Lower lobe of right lung (tissue), 2 donors: ENCODE results near the gene NOX5. TPM values are rescaled to one million over a fixed set of nuclear protein-coding genes. Genes with fewer than 3 reads are reported as not detected.

Experiments used
- ATAC-seq, 2 donors: fragments of 200-7000 bp; cut with Tn5 transposase; one replicate each; pipeline ENCODE4 v1.9.1; 2020 to 2022; ENCODE audit warnings: mild to moderate bottlenecking in 2 of 2, moderate library complexity in 2 of 2
- DNase-seq: peaks from one replicate; pipeline ENCODE4 v3.0.0-alpha.2; 2020
- H3K27ac ChIP-seq: fragments of 200-600 bp; one replicate; pipeline ENCODE4 v1.8.0; 2022
- H3K27me3 ChIP-seq: fragments of 200-600 bp; one replicate; pipeline ENCODE4 v1.8.0; 2022; ENCODE audit warnings: low read depth
- H3K36me3 ChIP-seq: fragments of 200-600 bp; one replicate; pipeline ENCODE4 v1.8.0; 2022; ENCODE audit warnings: mild to moderate bottlenecking
- H3K4me1 ChIP-seq: fragments of 200-600 bp; one replicate; pipeline ENCODE4 v1.8.0; 2022
- H3K4me3 ChIP-seq: fragments of 200-600 bp; one replicate; pipeline ENCODE4 v1.8.0; 2022; ENCODE audit warnings: mild to moderate bottlenecking
- H3K9me3 ChIP-seq: fragments of 200-600 bp; one replicate; pipeline ENCODE4 v1.8.0; 2022
- intact Hi-C: fragments of 100-400 bp; cut with DNase I; formaldehyde crosslinking; loops from one replicate; pipeline ENCODE4 v1.11.0; 2022
- total RNA-seq: library from RNA; stranded (reverse); fragmentation: NEBNext Ultra II Directional; extraction: Animal tissue kit (Norgen Biotek cat#: 25700); gene quantifications from one replicate; pipeline ENCODE4 v1.2.1, GENCODE V29; 2021
- TF ChIP-seq, protein P1 (sequence below): fragments of 200-600 bp; IDR thresholded peaks from one replicate; pipeline ENCODE4 v1.8.0; 2022; ENCODE audit warnings: antibody characterized with exemption, mild to moderate bottlenecking
- donor health status: DM: no; HTN: yes; CAD: no; lungs with severe emphysema.

NOX5 gene
- total RNA-seq, 1 donor from 2014 or later: not detected

DNA sequence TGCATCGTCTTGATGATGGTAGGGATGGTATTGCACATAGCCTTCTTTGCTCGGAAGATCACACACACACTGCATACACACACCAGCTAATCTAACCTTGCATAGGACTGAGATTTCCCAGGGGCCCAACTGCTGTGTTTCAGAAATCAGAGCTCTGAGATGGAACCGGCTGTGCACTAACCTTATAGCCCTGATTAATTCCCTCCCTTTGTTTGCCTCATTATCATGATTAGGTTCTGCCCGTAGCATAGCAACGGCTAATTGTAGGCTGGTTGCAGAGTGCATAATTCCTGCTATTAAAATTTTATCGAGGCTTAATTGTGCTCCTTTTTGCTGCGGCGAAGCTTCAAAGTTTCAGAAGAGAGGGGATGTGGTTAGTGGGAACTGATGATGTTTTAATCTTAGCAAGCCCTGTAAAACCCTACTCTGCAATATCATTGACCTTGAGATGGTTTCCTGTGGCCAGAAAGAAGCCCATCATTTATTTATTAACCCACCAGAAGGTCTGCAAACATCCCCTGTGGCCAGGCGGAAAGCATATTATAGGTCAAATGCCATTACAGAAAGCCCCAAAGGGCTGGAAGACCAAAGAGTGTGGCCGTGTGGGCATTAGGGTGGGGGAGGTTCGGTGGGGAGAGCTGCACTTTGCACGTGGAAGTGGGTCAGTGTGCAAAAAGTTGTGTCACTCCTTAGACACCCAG, 89.7 kb downstream of the NOX5 start:
- no peaks in the 10 kb centered on the region for H3K27me3 ChIP-seq
- DNase-seq (no peak), ATAC-seq (no peak)
- intact Hi-C loops: no loop called here
- H3K4me3 ChIP-seq: no peak overlapping the region
- no peak overlapping the region for H3K27ac ChIP-seq
- TF ChIP-seq, protein P1, sequence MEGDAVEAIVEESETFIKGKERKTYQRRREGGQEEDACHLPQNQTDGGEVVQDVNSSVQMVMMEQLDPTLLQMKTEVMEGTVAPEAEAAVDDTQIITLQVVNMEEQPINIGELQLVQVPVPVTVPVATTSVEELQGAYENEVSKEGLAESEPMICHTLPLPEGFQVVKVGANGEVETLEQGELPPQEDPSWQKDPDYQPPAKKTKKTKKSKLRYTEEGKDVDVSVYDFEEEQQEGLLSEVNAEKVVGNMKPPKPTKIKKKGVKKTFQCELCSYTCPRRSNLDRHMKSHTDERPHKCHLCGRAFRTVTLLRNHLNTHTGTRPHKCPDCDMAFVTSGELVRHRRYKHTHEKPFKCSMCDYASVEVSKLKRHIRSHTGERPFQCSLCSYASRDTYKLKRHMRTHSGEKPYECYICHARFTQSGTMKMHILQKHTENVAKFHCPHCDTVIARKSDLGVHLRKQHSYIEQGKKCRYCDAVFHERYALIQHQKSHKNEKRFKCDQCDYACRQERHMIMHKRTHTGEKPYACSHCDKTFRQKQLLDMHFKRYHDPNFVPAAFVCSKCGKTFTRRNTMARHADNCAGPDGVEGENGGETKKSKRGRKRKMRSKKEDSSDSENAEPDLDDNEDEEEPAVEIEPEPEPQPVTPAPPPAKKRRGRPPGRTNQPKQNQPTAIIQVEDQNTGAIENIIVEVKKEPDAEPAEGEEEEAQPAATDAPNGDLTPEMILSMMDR: no peak
- H3K9me3 ChIP-seq: no peaks in the 10 kb centered on the region
- H3K4me1 ChIP-seq: no peaks in the 10 kb centered on the region
- H3K36me3 ChIP-seq: no peaks in the 10 kb centered on the region

- Histone ChIP-seq H3K4me3 (no peak overlapping the region), H3K4me1 (no peaks in the 10 kb centered on the region), H3K27me3 (no peaks in the 10 kb centered on the region), H3K9me3 (no peaks in the 10 kb centered on the region), H3K27ac (no peak overlapping the region), H3K36me3 (no peaks in the 10 kb centered on the region)
- TF ChIP-seq, protein P1: no peak
- ATAC-seq (no peak), DNase-seq (no peak)
- intact Hi-C loops: no loop called here
These were observed 91.0 kb downstream of the NOX5 start for GRCh38 chr15:69105451-69105985.

DNA sequence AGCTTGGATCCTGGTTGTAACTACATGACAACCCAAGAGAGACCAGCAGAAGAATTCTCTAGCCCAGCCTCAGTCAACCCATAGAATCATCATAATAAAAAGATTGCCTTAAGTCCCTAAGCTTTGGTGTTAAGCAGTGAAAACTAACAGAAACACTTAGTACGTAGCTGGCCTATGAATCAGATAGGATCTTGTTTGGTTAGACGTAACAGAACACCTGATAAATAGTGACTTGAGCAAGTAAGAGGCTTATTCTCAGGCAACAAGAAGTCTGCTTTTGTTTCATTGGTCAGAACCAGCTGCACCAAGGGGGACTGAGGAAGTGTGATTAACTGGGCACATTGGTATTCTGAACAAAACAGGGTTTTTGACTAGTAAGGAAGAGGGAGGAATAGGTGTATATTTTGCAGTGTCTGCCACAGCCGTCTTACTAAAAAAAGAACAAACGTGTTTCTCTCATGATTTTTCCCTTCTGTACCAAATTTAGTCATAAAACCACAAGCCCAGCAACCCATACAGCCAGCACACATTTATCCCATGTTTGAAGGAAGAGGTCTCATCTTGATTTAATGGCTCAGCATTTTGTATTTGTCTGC, 92.6 kb downstream of the NOX5 start:
- no peak for ATAC-seq
- intact Hi-C loops: no loop called here
- TF ChIP-seq, protein P1: no peak
- DNase-seq: no peak
- Histone ChIP-seq H3K9me3 (no peaks in the 10 kb centered on the region), H3K4me1 (no peaks in the 10 kb centered on the region), H3K4me3 (no peak overlapping the region), H3K27ac (no peak overlapping the region), H3K27me3 (no peaks in the 10 kb centered on the region), H3K36me3 (no peaks in the 10 kb centered on the region)

Other genes with a start within 250 kb of the NOX5 start
- gene ANP32A, start 193.8 kb upstream of the NOX5 start, total RNA-seq: 129 TPM
- 2.0 TPM for gene SPESP1, start 84.2 kb upstream of the NOX5 start, total RNA-seq
- gene GLCE, start 145.9 kb downstream of the NOX5 start, total RNA-seq: 19.0 TPM